Natural killer cell (primary cell): ENCODE data around the gene BSND. TPM values are rescaled to one million over a fixed set of nuclear protein-coding genes. Genes with fewer than 3 reads are reported as not detected.

Source experiments
- ATAC-seq, 3 donors: fragments of 150-1000 bp in 2 of 3; fragments of 200-7000 bp in 1 of 3; cut with Tn5 transposase; 1 replicate in 1 of 3; 2 replicates in 2 of 3; pipeline ENCODE4 v1.10.0; 2021; ENCODE audit warnings: mild to moderate bottlenecking in 2 of 3, moderate library complexity in 2 of 3
- DNase-seq, 2 donors: peaks; one replicate each; pipeline versions ENCODE4 v3.0.0 to v3.0.0-alpha.2; 2013 to 2021; ENCODE audit warnings: mixed read lengths in 1 of 2
- H3K27ac ChIP-seq: one replicate; pipeline ENCODE4 v1.5.1; 2013; ENCODE audit warnings: mild to moderate bottlenecking, low read length
- H3K27me3 ChIP-seq: one replicate; pipeline ENCODE4 v1.6.1; 2013; ENCODE audit warnings: low read length; ENCODE audit not compliant: control insufficient read depth, insufficient read depth
- H3K36me3 ChIP-seq: one replicate; pipeline ENCODE4 v1.6.1; 2013; ENCODE audit warnings: low read length; ENCODE audit not compliant: control insufficient read depth, insufficient read depth
- H3K4me1 ChIP-seq: one replicate; pipeline ENCODE4 v1.6.1; 2013; ENCODE audit warnings: low read length; ENCODE audit not compliant: control insufficient read depth, insufficient read depth
- H3K4me3 ChIP-seq: one replicate; pipeline ENCODE4 v1.5.1; 2013; ENCODE audit warnings: low read length
- H3K9me3 ChIP-seq: one replicate; pipeline ENCODE4 v1.6.1; 2013; ENCODE audit warnings: low read length; ENCODE audit not compliant: control insufficient read depth, insufficient read depth
- H3K27ac Mint-ChIP-seq, 2 donors: one replicate each; pipeline ENCODE4 v1.8.0; 2022; ENCODE audit warnings: mild to moderate bottlenecking in 2 of 2, mixed read lengths in 2 of 2, moderate library complexity in 1 of 2
- H3K27me3 Mint-ChIP-seq, 2 donors: one replicate each; pipeline ENCODE4 v1.8.0; 2022; ENCODE audit warnings: low read depth in 2 of 2, mixed read lengths in 2 of 2
- H3K36me3 Mint-ChIP-seq: one replicate; pipeline ENCODE4 v1.8.0; 2022; ENCODE audit warnings: mixed read lengths
- H3K4me1 Mint-ChIP-seq, 2 donors: one replicate each; pipeline ENCODE4 v1.8.0; 2022; ENCODE audit warnings: mixed read lengths in 2 of 2
- H3K4me3 Mint-ChIP-seq: one replicate; pipeline ENCODE4 v1.8.0; 2022; ENCODE audit warnings: mild to moderate bottlenecking, moderate library complexity, mixed read lengths
- H3K9me3 Mint-ChIP-seq, 2 donors: one replicate each; pipeline ENCODE4 v1.8.0; 2022; ENCODE audit warnings: mixed read lengths in 2 of 2
- WGBS: methylation state at CpG from one replicate; pipeline ENCODE4 v1.1.7; 2013; ENCODE audit warnings: missing lambda C conversion rate; ENCODE audit not compliant: insufficient coverage; 5-methylcytosine and 5-hydroxymethylcytosine counted together
- intact Hi-C: fragments of 100-400 bp; cut with micrococcal nuclease; formaldehyde crosslinking; loops from one replicate; pipeline ENCODE4 v1.14.2; 2022
- total RNA-seq, 4 donors: library from RNA; stranded (reverse); fragments of 120-200 nt in 1 of 4; gene quantifications; one replicate each; pipeline versions ENCODE4 v1.2.3 to v1.2.4, GENCODE V29; 2013 to 2022
- TF ChIP-seq, protein P1 (sequence below): fragments of 200-600 bp; IDR thresholded peaks from one replicate; pipeline ENCODE4 v1.8.0; 2022; ENCODE audit warnings: antibody characterized with exemption

BSND gene
- total RNA-seq, 3 donors from 2014 or later (not counting 1 experiment from before 2014, with no cell fraction given) = not detected

DNA sequence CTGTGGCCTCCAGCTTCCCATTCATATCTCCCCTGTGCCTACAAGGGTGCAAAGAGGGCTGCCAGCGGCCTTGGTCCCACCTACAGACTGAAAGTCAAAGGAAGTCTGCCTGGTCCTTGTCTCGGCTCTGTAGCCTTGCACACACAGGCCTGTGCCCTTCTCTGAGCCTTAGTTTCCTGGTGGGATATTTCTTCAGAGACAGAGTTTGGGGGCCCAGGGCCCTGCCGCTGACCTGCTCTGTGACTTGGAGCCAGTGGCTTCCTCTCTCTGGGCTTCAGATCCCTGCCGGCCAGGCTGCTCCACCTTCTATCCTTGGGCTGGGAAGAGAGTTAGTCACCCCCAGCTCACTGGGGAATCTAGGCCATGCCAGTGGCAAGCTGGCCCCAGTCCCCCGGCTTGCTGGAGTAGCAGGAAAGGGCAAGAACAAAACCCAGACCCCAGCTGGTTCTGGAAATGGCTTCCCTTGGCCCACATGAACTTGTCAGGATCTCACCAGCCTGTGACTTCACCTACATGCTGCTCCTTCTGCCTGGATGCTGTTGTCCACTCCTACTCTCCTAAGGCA, 19.3 kb upstream of the BSND start:
- TF ChIP-seq, protein P1, sequence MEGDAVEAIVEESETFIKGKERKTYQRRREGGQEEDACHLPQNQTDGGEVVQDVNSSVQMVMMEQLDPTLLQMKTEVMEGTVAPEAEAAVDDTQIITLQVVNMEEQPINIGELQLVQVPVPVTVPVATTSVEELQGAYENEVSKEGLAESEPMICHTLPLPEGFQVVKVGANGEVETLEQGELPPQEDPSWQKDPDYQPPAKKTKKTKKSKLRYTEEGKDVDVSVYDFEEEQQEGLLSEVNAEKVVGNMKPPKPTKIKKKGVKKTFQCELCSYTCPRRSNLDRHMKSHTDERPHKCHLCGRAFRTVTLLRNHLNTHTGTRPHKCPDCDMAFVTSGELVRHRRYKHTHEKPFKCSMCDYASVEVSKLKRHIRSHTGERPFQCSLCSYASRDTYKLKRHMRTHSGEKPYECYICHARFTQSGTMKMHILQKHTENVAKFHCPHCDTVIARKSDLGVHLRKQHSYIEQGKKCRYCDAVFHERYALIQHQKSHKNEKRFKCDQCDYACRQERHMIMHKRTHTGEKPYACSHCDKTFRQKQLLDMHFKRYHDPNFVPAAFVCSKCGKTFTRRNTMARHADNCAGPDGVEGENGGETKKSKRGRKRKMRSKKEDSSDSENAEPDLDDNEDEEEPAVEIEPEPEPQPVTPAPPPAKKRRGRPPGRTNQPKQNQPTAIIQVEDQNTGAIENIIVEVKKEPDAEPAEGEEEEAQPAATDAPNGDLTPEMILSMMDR = no peak
- H3K36me3 ChIP-seq = no peaks in the 10 kb centered on the region
- DNase-seq = no peak
- no peak for ATAC-seq
- 35% methylated on average over 5 of the region's 5 CpGs for WGBS
- Mint-ChIP-seq H3K9me3 (no peaks in the 10 kb centered on the region), H3K4me1 (no peaks in the 10 kb centered on the region), H3K4me3 (no peak overlapping the region), H3K27me3 (peaks cover 44 to 56% of the 10 kb centered on the region in 2 donors), H3K36me3 (no peaks in the 10 kb centered on the region), H3K27ac (no peak overlapping the region)
- H3K9me3 ChIP-seq = no peaks in the 10 kb centered on the region
- H3K27ac ChIP-seq = no peak overlapping the region
- no peak overlapping the region for H3K4me3 ChIP-seq
- no peaks in the 10 kb centered on the region for H3K4me1 ChIP-seq
- intact Hi-C loops = no loop called here
- H3K27me3 ChIP-seq = peaks cover 7% of the 10 kb centered on the region

DNA sequence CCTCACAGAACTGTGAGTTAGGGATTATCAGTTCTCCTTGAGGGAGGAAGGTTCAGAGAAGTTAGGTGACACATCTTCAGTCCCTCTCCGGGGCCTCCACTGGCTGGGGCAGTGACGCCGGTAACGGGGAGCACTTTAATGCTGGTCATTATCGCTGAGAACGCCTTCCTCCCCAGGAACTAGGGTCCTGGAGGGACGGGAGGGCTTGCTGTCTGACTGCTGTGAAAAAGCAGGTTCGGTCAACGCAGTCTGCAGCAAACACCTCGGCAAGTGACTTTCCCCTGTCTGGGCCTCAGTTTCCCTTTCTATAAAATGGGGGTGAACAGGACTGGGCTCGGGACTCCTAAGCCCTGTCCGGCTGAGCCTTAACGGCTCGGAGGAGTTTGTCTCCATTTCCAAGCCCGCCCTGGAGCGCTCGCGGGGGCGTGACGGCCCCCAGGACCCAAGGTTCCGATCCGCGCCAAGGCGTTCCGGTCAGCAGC, 18.6 kb upstream of the BSND start:
- H3K4me1 Mint-ChIP-seq = no peaks in the 10 kb centered on the region
- 33% methylated on average over 25 of the region's 25 CpGs for WGBS
- Histone ChIP-seq H3K4me1 (no peaks in the 10 kb centered on the region), H3K9me3 (no peaks in the 10 kb centered on the region), H3K36me3 (no peaks in the 10 kb centered on the region), H3K27me3 (peaks cover 6% of the 10 kb centered on the region), H3K27ac (no peak overlapping the region), H3K4me3 (no peak overlapping the region)
- H3K4me3 Mint-ChIP-seq = no peak overlapping the region
- H3K27me3 Mint-ChIP-seq = peaks cover 44 to 55% of the 10 kb centered on the region in 2 donors
- TF ChIP-seq, protein P1 = no peak
- no peak for ATAC-seq
- intact Hi-C loops = no loop called here
- no peaks in the 10 kb centered on the region for H3K9me3 Mint-ChIP-seq
- no peaks in the 10 kb centered on the region for H3K36me3 Mint-ChIP-seq
- H3K27ac Mint-ChIP-seq = no peak overlapping the region
- no peak for DNase-seq

DNA sequence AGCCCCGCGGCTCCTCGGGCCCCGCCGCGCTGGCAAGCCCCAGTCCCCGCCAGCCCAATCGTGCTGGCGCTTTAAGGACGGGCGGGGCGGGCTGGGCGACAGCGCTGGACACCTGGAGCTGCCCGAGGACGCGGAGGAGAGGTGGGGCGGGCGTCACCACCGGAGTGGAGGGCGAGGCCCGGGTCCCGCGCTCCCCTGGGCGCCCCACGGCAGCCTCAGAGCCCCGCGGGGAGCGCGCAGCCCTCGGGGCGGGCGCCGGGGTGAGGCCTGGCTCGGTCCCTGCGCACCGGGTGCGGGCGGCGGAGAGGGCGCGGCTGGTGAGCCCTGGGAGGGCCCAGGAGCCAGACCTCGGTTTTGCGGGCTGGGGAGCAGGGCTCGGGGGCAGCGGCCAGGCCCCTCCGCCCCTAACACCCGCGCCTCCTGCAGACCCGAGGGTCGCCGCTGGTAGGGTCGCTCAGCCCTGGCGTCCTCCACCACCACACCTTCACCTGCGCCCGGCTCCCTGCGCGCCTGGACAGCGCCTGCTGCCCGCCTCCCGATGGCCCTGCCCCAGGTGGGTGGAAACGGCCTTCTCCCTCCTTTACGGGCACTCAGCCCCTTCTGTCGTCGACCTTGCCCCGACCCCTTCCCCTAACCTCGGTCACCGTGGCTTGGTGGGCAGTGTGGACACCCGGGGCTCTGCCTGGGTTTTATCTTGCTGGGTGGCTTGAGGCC, 18.0 kb upstream of the BSND start, which contains the start of gene TMEM61:
Gene TMEM61, plus strand, starts transcription at position 101 of the 714 bp plus-strand sequence. Its CDS starts 438 bp downstream, at position 539.
- Histone ChIP-seq H3K9me3 (no peaks in the 10 kb centered on the region), H3K36me3 (no peaks in the 10 kb centered on the region), H3K27ac (no peak within 1 kb of the TSS), H3K4me3 (no peak within 1 kb of the TSS), H3K4me1 (no peaks in the 10 kb centered on the region), H3K27me3 (peaks cover 6% of the 10 kb centered on the region)
- DNase-seq = no peak
- no peaks in the 10 kb centered on the region for H3K4me1 Mint-ChIP-seq
- TF ChIP-seq, protein P1 = no peak
- intact Hi-C loops = no loop called here
- H3K4me3 Mint-ChIP-seq = no peak within 1 kb of the TSS
- no peaks in the 10 kb centered on the region for H3K36me3 Mint-ChIP-seq
- H3K27me3 Mint-ChIP-seq = peaks cover 38 to 49% of the 10 kb centered on the region in 2 donors
- H3K9me3 Mint-ChIP-seq = no peaks in the 10 kb centered on the region
- ATAC-seq = no peak
- 13% methylated on average over 69 of the region's 69 CpGs for WGBS
- no peak within 1 kb of the TSS for H3K27ac Mint-ChIP-seq
